MG63 (cell line): ENCODE measurements around the gene ANLN. TPM values are rescaled to one million over a fixed set of nuclear protein-coding genes. Genes with fewer than 3 reads are reported as not detected.

Source experiments
- DNase-seq: peaks from one replicate; pipeline ENCODE4 v3.0.0-alpha.2; 2020
- H3K27me3 ChIP-seq: fragments of 250-450 bp; sonication (Bioruptor Pico); 2 replicates; pipeline ENCODE4 v1.5.1; 2020; ENCODE audit warnings: mild to moderate bottlenecking, moderate library complexity
- H3K36me3 ChIP-seq: fragments of 250-450 bp; sonication (Bioruptor Pico); 2 replicates; pipeline ENCODE4 v1.5.1; 2020; ENCODE audit warnings: mild to moderate bottlenecking, moderate library complexity
- H3K4me3 ChIP-seq: fragments of 250-450 bp; sonication (Bioruptor Pico); 2 replicates; pipeline ENCODE4 v1.5.1; 2020; ENCODE audit warnings: mild to moderate bottlenecking, moderate library complexity
- H3K9me3 ChIP-seq: fragments of 250-450 bp; sonication (Bioruptor Pico); 2 replicates; pipeline ENCODE4 v1.5.1; 2020; ENCODE audit warnings: mild to moderate bottlenecking, moderate library complexity
- total RNA-seq: library from RNA; depleted of rRNA; stranded (reverse); fragments of >200 nt; shearing (Covaris generic); gene quantifications from 2 replicates; pipeline ENCODE4 v1.2.3, GENCODE V29; 2014; ENCODE audit warnings: low replicate concordance; rRNA removed

The ANLN gene
- 108 and 160 TPM in 2 replicates for total RNA-seq

- Histone ChIP-seq H3K9me3 (no peaks in the 10 kb centered on the region), H3K36me3 (peaks cover 13% of the 10 kb centered on the region)
These were observed at the start of gene ANLN for GRCh38 chr7:36389371-36390198. Gene ANLN, plus strand, starts transcription at chr7:36389862. Its CDS starts 165 bp downstream, at chr7:36390027.

GRCh38 chr7:36343548-36343947 is 46.1 kb upstream of the ANLN start:
- DNase-seq, result no peak
- Histone ChIP-seq H3K4me3 (no peak overlapping the region), H3K27me3 (no peaks in the 10 kb centered on the region), H3K9me3 (no peaks in the 10 kb centered on the region; the same call in 1 of the 2 replicates), H3K36me3 (no peaks in the 10 kb centered on the region)

More at GRCh38 chr7:36389371-36390198, at the start of gene ANLN:
- Histone ChIP-seq H3K27me3 (no peaks in the 10 kb centered on the region), H3K4me3 (peak within 1 kb of the TSS; percentile 94)
- DNase-seq, result peak; percentile 96

- H3K36me3 ChIP-seq, result no peaks in the 10 kb centered on the region
- no peaks in the 10 kb centered on the region for H3K27me3 ChIP-seq
- H3K4me3 ChIP-seq, result no peak overlapping the region
- DNase-seq, result no peak
- no peaks in the 10 kb centered on the region; the same call in 1 of the 2 replicates for H3K9me3 ChIP-seq
These were observed 45.0 kb upstream of the ANLN start for GRCh38 chr7:36344622-36345021.

GRCh38 chr7:36346260-36346831 is 43.3 kb upstream of the ANLN start:
- Histone ChIP-seq H3K36me3 (no peaks in the 10 kb centered on the region), H3K4me3 (no peak overlapping the region), H3K27me3 (no peaks in the 10 kb centered on the region), H3K9me3 (no peaks in the 10 kb centered on the region; the same call in 1 of the 2 replicates)
- no peak for DNase-seq

GRCh38 chr7:36348256-36348655 is 41.4 kb upstream of the ANLN start:
- peak; percentile 40 for DNase-seq
- no peak overlapping the region for H3K4me3 ChIP-seq
- H3K27me3 ChIP-seq, result no peaks in the 10 kb centered on the region
- H3K36me3 ChIP-seq, result no peaks in the 10 kb centered on the region
- no peaks in the 10 kb centered on the region; the same call in 1 of the 2 replicates for H3K9me3 ChIP-seq

GRCh38 chr7:36348771-36349170 is 40.9 kb upstream of the ANLN start:
- Histone ChIP-seq H3K4me3 (no peak overlapping the region), H3K36me3 (no peaks in the 10 kb centered on the region), H3K27me3 (no peaks in the 10 kb centered on the region), H3K9me3 (no peaks in the 10 kb centered on the region; the same call in 1 of the 2 replicates)
- DNase-seq, result no peak

- Histone ChIP-seq H3K9me3 (no peaks in the 10 kb centered on the region; the same call in 1 of the 2 replicates), H3K36me3 (no peaks in the 10 kb centered on the region), H3K27me3 (no peaks in the 10 kb centered on the region), H3K4me3 (no peak overlapping the region)
- no peak for DNase-seq
These were observed 40.0 kb upstream of the ANLN start for GRCh38 chr7:36349626-36350025.

- no peak overlapping the region for H3K4me3 ChIP-seq
- no peaks in the 10 kb centered on the region for H3K9me3 ChIP-seq
- no peaks in the 10 kb centered on the region for H3K27me3 ChIP-seq
- DNase-seq, result no peak
- H3K36me3 ChIP-seq, result no peaks in the 10 kb centered on the region
These were observed 34.2 kb upstream of the ANLN start for GRCh38 chr7:36355490-36355889.

GRCh38 chr7:36357054-36357453 is 32.6 kb upstream of the ANLN start:
- DNase-seq, result no peak
- H3K9me3 ChIP-seq, result no peaks in the 10 kb centered on the region
- no peak overlapping the region for H3K4me3 ChIP-seq

GRCh38 chr7:36358589-36358988 is 31.1 kb upstream of the ANLN start:
- DNase-seq, result no peak
- H3K36me3 ChIP-seq, result no peaks in the 10 kb centered on the region
- H3K4me3 ChIP-seq, result no peak overlapping the region
- H3K9me3 ChIP-seq, result no peaks in the 10 kb centered on the region
- H3K27me3 ChIP-seq, result no peaks in the 10 kb centered on the region

More at GRCh38 chr7:36357054-36357453, 32.6 kb upstream of the ANLN start:
- no peaks in the 10 kb centered on the region for H3K36me3 ChIP-seq
- no peaks in the 10 kb centered on the region for H3K27me3 ChIP-seq

- H3K36me3 ChIP-seq, result no peaks in the 10 kb centered on the region
- no peak overlapping the region for H3K4me3 ChIP-seq
- DNase-seq, result no peak
- no peaks in the 10 kb centered on the region for H3K9me3 ChIP-seq
- no peaks in the 10 kb centered on the region for H3K27me3 ChIP-seq
These were observed 29.4 kb upstream of the ANLN start for GRCh38 chr7:36360244-36360643.

- H3K9me3 ChIP-seq, result no peaks in the 10 kb centered on the region
- no peaks in the 10 kb centered on the region for H3K27me3 ChIP-seq
- DNase-seq, result no peak
- H3K36me3 ChIP-seq, result no peaks in the 10 kb centered on the region
- no peak overlapping the region for H3K4me3 ChIP-seq
These were observed 28.4 kb upstream of the ANLN start for GRCh38 chr7:36361227-36361626.

- H3K4me3 ChIP-seq, result no peak overlapping the region
- H3K9me3 ChIP-seq, result no peaks in the 10 kb centered on the region
- no peak for DNase-seq
- H3K36me3 ChIP-seq, result no peaks in the 10 kb centered on the region
- no peaks in the 10 kb centered on the region for H3K27me3 ChIP-seq
These were observed 26.1 kb upstream of the ANLN start for GRCh38 chr7:36363515-36363914.

- DNase-seq, result no peak
- H3K4me3 ChIP-seq, result peak overlapping the region; percentile 62
These were observed 23.5 kb upstream of the ANLN start for GRCh38 chr7:36366005-36366717.

GRCh38 chr7:36366718-36367560 is 22.7 kb upstream of the ANLN start:
- peak; percentile 82 for DNase-seq
- Histone ChIP-seq H3K9me3 (no peaks in the 10 kb centered on the region), H3K4me3 (peak overlapping the region; percentile 62), H3K27me3 (no peaks in the 10 kb centered on the region), H3K36me3 (no peaks in the 10 kb centered on the region)

More at GRCh38 chr7:36366005-36366717, 23.5 kb upstream of the ANLN start:
- H3K9me3 ChIP-seq, result no peaks in the 10 kb centered on the region
- H3K27me3 ChIP-seq, result no peaks in the 10 kb centered on the region
- no peaks in the 10 kb centered on the region for H3K36me3 ChIP-seq

GRCh38 chr7:36367561-36368077 is 22.0 kb upstream of the ANLN start:
- DNase-seq, result no peak
- H3K4me3 ChIP-seq, result peak overlapping the region; percentile 62
- no peaks in the 10 kb centered on the region for H3K27me3 ChIP-seq
- no peaks in the 10 kb centered on the region for H3K9me3 ChIP-seq
- no peaks in the 10 kb centered on the region for H3K36me3 ChIP-seq
